GM19438 (cell line): ENCODE data around the gene GON7.
"Not testable (repeated sequence)": the region's sequence is repeated elsewhere in the genome, so short reads cannot be mapped to it uniquely, and the experiment has no call there.

ENCODE experiments used
- ATAC-seq: cut with Tn5 transposase; IDR thresholded peaks from one replicate; pipeline ENCODE4 v1.9.1; 2021; ENCODE audit warnings: low read depth; ENCODE audit not compliant: unreplicated experiment

The GON7 gene

GRCh38 chr14:93206793-93207467, at the start of gene GON7, which contains the start of gene UBR7:
Gene GON7 (minus strand): TSS chr14:93207065. CDS start chr14:93207037, 28 bp downstream.
Gene UBR7 (plus strand): TSS chr14:93207256. CDS start chr14:93207292, 36 bp downstream.
- ATAC-seq, result peak; percentile 69

GRCh38 chr14:93249128-93249831, 42.4 kb upstream of the GON7 start:
- ATAC-seq, result no peak

GRCh38 chr14:93246534-93246933, 39.7 kb upstream of the GON7 start:
- ATAC-seq, result no peak

- no peak for ATAC-seq
Measured at GRCh38 chr14:93245764-93246420, 39.0 kb upstream of the GON7 start.

- ATAC-seq, result no peak
Measured at GRCh38 chr14:93240678-93241000, 33.8 kb upstream of the GON7 start.

GRCh38 chr14:93239869-93240677, 33.2 kb upstream of the GON7 start:
- no peak for ATAC-seq

GRCh38 chr14:93234798-93235197, 27.9 kb upstream of the GON7 start:
- no peak for ATAC-seq

GRCh38 chr14:93233078-93233477, 26.2 kb upstream of the GON7 start:
- not testable (repeated sequence) for ATAC-seq

GRCh38 chr14:93232159-93232558, 25.3 kb upstream of the GON7 start:
- no peak for ATAC-seq

GRCh38 chr14:93231129-93231979, 24.5 kb upstream of the GON7 start:
- no peak for ATAC-seq

- ATAC-seq, result no peak
Measured at GRCh38 chr14:93230539-93230938, 23.7 kb upstream of the GON7 start.

- ATAC-seq, result no peak
Measured at GRCh38 chr14:93228550-93228949, 21.7 kb upstream of the GON7 start.

- ATAC-seq, result no peak
Measured at GRCh38 chr14:93223565-93223964, 16.7 kb upstream of the GON7 start.

- no peak for ATAC-seq
Measured at GRCh38 chr14:93220509-93220908, 13.6 kb upstream of the GON7 start.

GRCh38 chr14:93219103-93219726, 12.3 kb upstream of the GON7 start:
- ATAC-seq, result no peak

- ATAC-seq, result no peak
Measured at GRCh38 chr14:93214598-93214997, 7.7 kb upstream of the GON7 start.

GRCh38 chr14:93212432-93212831, 5.6 kb upstream of the GON7 start:
- ATAC-seq, result peak; percentile 64

- peak; percentile 40 for ATAC-seq
Measured at GRCh38 chr14:93207468-93208308, 823 bp upstream of the GON7 start.
